GM12878 (cell line): Measurements from ENCODE around the gene LATS2. TPM values are rescaled to one million over a fixed set of nuclear protein-coding genes. Genes with fewer than 3 reads are reported as not detected.

Experiments used
- ATAC-seq: fragments of 200-7000 bp; cut with Tn5 transposase; 3 replicates; pipeline ENCODE4 v1.9.1; 2020; ENCODE audit warnings: mild to moderate bottlenecking, moderate library complexity
- BruUV-seq: library from RNA; stranded (reverse); fragments of 400-500 nt; replicated peaks from 2 replicates; lab custom pipeline; 2021; lab: Mats Ljungman, UMichigan
- CTCF ChIA-PET: fragments of 300-600 bp; sonication (Branson Sonifier 250); formaldehyde crosslinking; extraction: SDS; loops from one replicate; lab custom pipeline; 2021; ENCODE audit warnings: inconsistent platforms; lab: Yijun Ruan, JAX
- POLR2A ChIA-PET: fragments of 350-600 bp; formaldehyde crosslinking; extraction: SDS; loops from one replicate; lab custom pipeline; 2021; ENCODE audit warnings: inconsistent platforms; lab: Charles Lee
- RAD21 ChIA-PET: fragments of 300-600 bp; sonication (Branson Sonifier 250); formaldehyde crosslinking; loops from one replicate; lab custom pipeline; 2023; ENCODE audit warnings: antibody characterized with exemption; ENCODE audit not compliant: unreplicated experiment; lab: Charles Lee
- SMC1A ChIA-PET: fragments of 300-600 bp; sonication (Branson Sonifier 250); formaldehyde crosslinking; loops from one replicate; lab custom pipeline; 2023; ENCODE audit not compliant: unreplicated experiment, uncharacterized antibody; lab: Charles Lee
- DNase-seq: peaks from one replicate; pipeline ENCODE4 v3.0.0-alpha.2; 2011; ENCODE audit warnings: low read depth, low spot score
- FAIRE-seq: peaks from 3 replicates; lab custom pipeline; 2011; peaks lifted over from hg19 to GRCh38; lab: Jason Lieb, UNC
- H2AFZ ChIP-seq: 2 replicates; pipeline ENCODE4 v1.6.0; 2011; ENCODE audit warnings: low read depth, low read length, control low read depth; ENCODE audit not compliant: control insufficient read depth
- H3K27ac ChIP-seq: 2 replicates; pipeline ENCODE4 v1.5.1; 2011; ENCODE audit warnings: control low read depth; ENCODE audit not compliant: control insufficient read depth, insufficient read depth
- H3K27me3 ChIP-seq, 2 experiments: replicated peaks in 1 of 2; 2 replicates each; pipeline versions ENCODE4 v1.6.0 to v1.6.1; 2011; ENCODE audit warnings: low read length in 1 of 2; ENCODE audit not compliant: control insufficient read depth in 2 of 2, insufficient read depth in 2 of 2
- H3K36me3 ChIP-seq, 2 experiments: 2 replicates each; pipeline ENCODE4 v1.5.1; 2011; ENCODE audit warnings: low read length in 1 of 2; ENCODE audit not compliant: control insufficient read depth in 2 of 2, insufficient read depth in 2 of 2
- H3K4me1 ChIP-seq: 2 replicates; pipeline ENCODE4 v1.6.1; 2011; ENCODE audit warnings: mild to moderate bottlenecking, low read length, moderate library complexity, mixed read lengths; ENCODE audit not compliant: control insufficient read depth, insufficient read depth
- H3K4me2 ChIP-seq: 2 replicates; pipeline ENCODE4 v1.6.0; 2011; ENCODE audit warnings: control low read depth; ENCODE audit not compliant: control insufficient read depth, insufficient read depth
- H3K4me3 ChIP-seq: fragments of 200-600 bp; sonication (generic); 2 replicates; pipeline ENCODE4 v1.5.1; 2016
- H3K79me2 ChIP-seq: 2 replicates; pipeline ENCODE4 v1.6.0; 2011; ENCODE audit warnings: low read length; ENCODE audit not compliant: control insufficient read depth, insufficient read depth
- H3K9ac ChIP-seq: 2 replicates; pipeline ENCODE4 v1.8.0; 2011; ENCODE audit warnings: low read length, control low read depth, mixed read lengths; ENCODE audit not compliant: control insufficient read depth, insufficient read depth
- H3K9me3 ChIP-seq: replicated peaks from 3 replicates; pipeline ENCODE4 v1.5.1; 2011; ENCODE audit warnings: mild to moderate bottlenecking, low read length; ENCODE audit not compliant: control insufficient read depth, insufficient read depth
- H4K20me1 ChIP-seq: 2 replicates; pipeline ENCODE4 v1.6.0; 2011; ENCODE audit not compliant: control insufficient read depth, insufficient read depth
- BHLHE40 ChIP-seq, 2 experiments: fragments of 450-650 bp in 1 of 2; IDR thresholded peaks; 2 replicates each; pipeline ENCODE4 v1.6.1; 2011 to 2017; ENCODE audit warnings: low read depth in 2 of 2, borderline replicate concordance in 1 of 2, improper control_type of control experiment in 1 of 2, low read length in 1 of 2, mild to moderate bottlenecking in 1 of 2
- CREM ChIP-seq: IDR thresholded peaks from 2 replicates; pipeline ENCODE4 v1.6.1; 2014; ENCODE audit warnings: antibody characterized with exemption, low read depth
- EED ChIP-seq: sonication (generic); IDR thresholded peaks from 2 replicates; pipeline ENCODE4 v1.6.1; 2016; ENCODE audit warnings: antibody characterized with exemption, low read depth
- ESRRA ChIP-seq: IDR thresholded peaks from 2 replicates; pipeline ENCODE4 v1.6.1; 2012; ENCODE audit warnings: mild to moderate bottlenecking, low read length, improper control_type of control experiment
- HCFC1 ChIP-seq: fragments of 150-350 bp; IDR thresholded peaks from 2 replicates; pipeline ENCODE4 v1.6.1; 2014; ENCODE audit warnings: low read length
- NBN ChIP-seq: fragments of 450-650 bp; IDR thresholded peaks from 2 replicates; pipeline ENCODE4 v1.6.1; 2016
- RB1 ChIP-seq: fragments of 450-650 bp; formaldehyde crosslinking; IDR thresholded peaks from 2 replicates; pipeline ENCODE4 v1.6.1; 2017; ENCODE audit warnings: mild to moderate bottlenecking, borderline replicate concordance
- RELA ChIP-seq: fragments of 450-650 bp; IDR thresholded peaks from 2 replicates; pipeline ENCODE4 v1.8.0; 2014; ENCODE audit warnings: borderline replicate concordance; ENCODE audit not compliant: partially characterized antibody
- SIX5 ChIP-seq: IDR thresholded peaks from 2 replicates; pipeline ENCODE4 v1.6.1; 2011; ENCODE audit warnings: mild to moderate bottlenecking, low read depth, low read length, moderate library complexity; ENCODE audit not compliant: severe bottlenecking
- ZBTB33 ChIP-seq: fragments of 450-650 bp; IDR thresholded peaks from 2 replicates; pipeline ENCODE4 v1.6.1; 2017; ENCODE audit warnings: mild to moderate bottlenecking
- WGBS: methylation state at CpG from one replicate; pipeline ENCODE4 v1.1.6; 2016; ENCODE audit warnings: low lambda C conversion rate; ENCODE audit not compliant: insufficient replicate concordance, insufficient coverage; ENCODE audit errors: missing lambda C conversion rate; 5-methylcytosine and 5-hydroxymethylcytosine counted together
- in situ Hi-C: fragments of 300-500 bp; cut with MboI; formaldehyde crosslinking; loops from 9 replicates; pipeline ENCODE4 v1.14.3; 2018; ENCODE audit warnings: mixed read lengths
- intact Hi-C: fragments of 100-400 bp; cut with micrococcal nuclease; formaldehyde crosslinking; loops from one replicate; pipeline ENCODE4 v1.14.2; 2022; ENCODE audit not compliant: unreplicated experiment
- polyA plus RNA-seq, 11 experiments: library from polyadenylated mRNA; depleted of rRNA in 4 of 11; unstranded in 6 of 11; stranded (reverse) in 5 of 11; fragments of >200 nt; fragmentation: Nextera tagmentation in 4 of 11; fragmentation: Illumina TruSeq in 1 of 11; extraction: Ambion mirVana in 4 of 11; extraction: Trizol in 1 of 11; gene quantifications; 1 replicate in 1 of 11; 2 replicates in 10 of 11; pipeline versions ENCODE4 v1.2.1 to v1.2.3, GENCODE V29; 2011 to 2016; ENCODE audit warnings: inconsistent platforms in 2 of 11, missing spikeins in 2 of 11, low read depth in 1 of 11
- total RNA-seq, 4 experiments: library from RNA; depleted of rRNA in 3 of 4; stranded (reverse); fragments of >200 nt in 3 of 4; fragmentation: Illumina TruSeq in 1 of 4; extraction: Trizol in 1 of 4; gene quantifications; 2 replicates each; pipeline versions ENCODE4 v1.2.1 to v1.2.3, GENCODE V29; 2013 to 2021
- TF ChIP-seq, protein P1 (sequence below): fragments of 450-650 bp; IDR thresholded peaks from 2 replicates; pipeline ENCODE4 v1.6.1; 2017; ENCODE audit warnings: borderline replicate concordance

The LATS2 gene
- total and polyA plus RNA-seq, 10 of the 15 experiments (the other 5 are each of a cell fraction or from before 2014, with no cell fraction given), result 0.90 to 7.8 (median 2.0) TPM

- SMC1A ChIA-PET, result no interaction called here
- in situ Hi-C loops, result no loop called here
- Histone ChIP-seq H3K79me2 (no peaks in the 10 kb centered on the region), H3K36me3 (peaks cover 0 to 5% of the 10 kb centered on the region in 2 experiments; a peak in 2 of 4 replicates), H3K9me3 (no peaks in the 10 kb centered on the region), H2AFZ (no peak overlapping the region), H3K4me3 (no peak overlapping the region), H3K4me1 (no peaks in the 10 kb centered on the region), H3K9ac (no peak overlapping the region), H3K27me3 (no peaks in the 10 kb centered on the region), H4K20me1 (no peaks in the 10 kb centered on the region), H3K4me2 (no peak overlapping the region), H3K27ac (no peak overlapping the region)
- intact Hi-C loops, result no loop called here
- no peak for ATAC-seq
- BruUV-seq, result no TSS peak
- DNase-seq, result no peak
- 79% methylated on average over 16 of the region's 17 CpGs for WGBS
- no peak for TF ChIP-seq RB1
- no peak for TF ChIP-seq ESRRA
- FAIRE-seq, result no peak
- CTCF ChIA-PET, result no interaction called here
- POLR2A ChIA-PET, result no interaction called here
- RAD21 ChIA-PET, result no interaction called here
Observed at GRCh38 chr13:20991741-20992520, 69.5 kb downstream of the LATS2 start.

DNA sequence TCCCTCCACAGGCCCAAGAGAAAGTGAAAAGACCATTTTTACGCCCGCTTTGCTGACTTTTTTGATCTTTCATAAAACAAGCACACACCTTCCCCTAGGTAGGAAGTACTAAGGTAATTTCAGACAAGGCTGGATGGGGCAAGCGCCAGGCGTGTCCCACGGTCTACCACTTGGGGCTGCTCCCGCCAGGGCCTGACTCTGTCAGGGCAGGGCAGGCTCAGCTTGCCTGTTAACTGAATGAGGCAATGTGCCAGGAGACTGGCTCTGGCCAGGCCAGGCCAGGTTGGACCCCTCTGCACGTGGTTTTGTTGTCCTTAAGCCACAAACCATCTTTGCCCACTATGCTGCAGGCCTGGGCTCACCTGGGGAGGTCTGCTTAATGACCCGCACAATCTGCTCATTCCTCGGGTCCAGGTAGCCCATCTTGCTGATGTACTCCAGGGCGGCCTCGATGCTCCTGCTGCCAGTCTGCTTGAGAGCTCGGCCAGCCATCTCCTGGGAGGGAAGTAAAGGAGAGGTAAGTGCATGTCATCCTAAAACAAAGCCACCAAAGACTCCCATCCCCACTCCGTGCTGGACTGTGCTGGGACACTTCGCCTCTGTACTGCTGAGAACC, 70.4 kb downstream of the LATS2 start:
- RAD21 ChIA-PET, result no interaction called here
- Histone ChIP-seq H3K9me3 (no peaks in the 10 kb centered on the region), H3K27me3 (no peaks in the 10 kb centered on the region), H3K79me2 (no peaks in the 10 kb centered on the region), H4K20me1 (no peaks in the 10 kb centered on the region), H3K4me1 (no peaks in the 10 kb centered on the region), H3K9ac (no peak overlapping the region), H2AFZ (no peak overlapping the region), H3K4me2 (no peak overlapping the region), H3K4me3 (no peak overlapping the region), H3K27ac (no peak overlapping the region), H3K36me3 (peaks cover 0 to 5% of the 10 kb centered on the region in 2 experiments; a peak in 2 of 4 replicates)
- SMC1A ChIA-PET, result no interaction called here
- no peak for FAIRE-seq
- DNase-seq, result no peak
- in situ Hi-C loops, result no loop called here
- ATAC-seq, result no peak
- 85% methylated on average over 14 of the region's 14 CpGs for WGBS
- POLR2A ChIA-PET, result no interaction called here
- CTCF ChIA-PET, result no interaction called here
- intact Hi-C loops, result no loop called here
- no TSS peak for BruUV-seq
- TF ChIP-seq BHLHE40 (IDR thresholded peaks at IDR 0.05; ENCODE audit: borderline replicate concordance in 1 of 2, low read depth in 2 of 2, low read length in 1 of 2), result no peak
- TF ChIP-seq HCFC1, result no peak
- TF ChIP-seq NBN, result no peak
- no peak for TF ChIP-seq EED
- no peak for TF ChIP-seq ZBTB33
- no peak for TF ChIP-seq SIX5
- TF ChIP-seq RB1, result no peak
- TF ChIP-seq CREM, result no peak
- TF ChIP-seq, protein P1, sequence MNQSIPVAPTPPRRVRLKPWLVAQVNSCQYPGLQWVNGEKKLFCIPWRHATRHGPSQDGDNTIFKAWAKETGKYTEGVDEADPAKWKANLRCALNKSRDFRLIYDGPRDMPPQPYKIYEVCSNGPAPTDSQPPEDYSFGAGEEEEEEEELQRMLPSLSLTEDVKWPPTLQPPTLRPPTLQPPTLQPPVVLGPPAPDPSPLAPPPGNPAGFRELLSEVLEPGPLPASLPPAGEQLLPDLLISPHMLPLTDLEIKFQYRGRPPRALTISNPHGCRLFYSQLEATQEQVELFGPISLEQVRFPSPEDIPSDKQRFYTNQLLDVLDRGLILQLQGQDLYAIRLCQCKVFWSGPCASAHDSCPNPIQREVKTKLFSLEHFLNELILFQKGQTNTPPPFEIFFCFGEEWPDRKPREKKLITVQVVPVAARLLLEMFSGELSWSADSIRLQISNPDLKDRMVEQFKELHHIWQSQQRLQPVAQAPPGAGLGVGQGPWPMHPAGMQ, result no peak
- TF ChIP-seq RELA, result no peak
